ENCODE data around the gene SCAP. TPM values are rescaled to one million over a fixed set of nuclear protein-coding genes. Genes with fewer than 3 reads are reported as not detected.

The SCAP gene
- total and polyA plus RNA-seq, 2 of the 13 experiments (the other 11 are each of a cell fraction or from before 2014, with no cell fraction given): 40.4 to 53.3 TPM

DNA sequence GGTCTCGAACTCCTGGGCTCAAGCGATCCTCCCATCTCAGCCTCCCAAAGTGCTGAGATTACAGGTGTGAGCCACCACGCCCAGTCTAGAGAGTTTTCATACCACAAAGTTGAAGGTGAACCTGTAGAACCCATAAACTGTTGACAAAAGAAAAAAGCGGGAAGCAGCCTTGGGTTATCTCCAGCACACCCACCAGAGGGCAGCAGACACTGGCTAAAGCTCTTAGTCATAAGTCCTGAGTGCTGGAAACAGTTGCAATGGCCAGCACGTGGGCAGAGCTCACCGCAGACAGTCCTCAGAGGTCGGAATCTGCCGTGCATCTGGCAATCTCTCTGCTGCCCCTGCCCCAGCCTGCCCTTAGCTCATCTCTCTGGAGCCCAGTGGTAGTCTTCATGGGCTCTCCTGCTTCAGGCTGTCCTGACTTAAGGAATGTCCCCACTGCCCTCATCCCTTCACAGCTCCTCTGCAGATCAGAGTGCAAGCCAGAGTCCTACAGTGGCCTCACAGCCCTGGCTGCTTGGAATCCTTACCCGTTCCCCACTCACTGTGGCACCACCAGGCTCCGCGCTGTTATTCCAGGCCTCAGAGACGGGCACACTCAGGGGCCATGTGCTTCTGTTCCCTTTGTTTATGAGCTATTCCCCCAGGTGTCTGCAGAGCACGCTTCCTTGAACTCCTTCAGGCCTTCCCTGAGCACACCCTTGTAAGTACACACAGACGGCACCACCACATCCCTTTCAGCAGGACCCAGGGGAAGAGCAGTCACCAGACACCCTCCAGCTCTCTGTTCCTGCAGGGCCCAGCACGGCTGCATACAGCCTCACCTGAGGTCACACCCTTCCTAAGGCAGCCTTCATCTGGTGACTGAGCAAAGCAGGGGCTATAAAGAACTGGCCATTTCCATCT, 46.6 kb upstream of the SCAP start (continued):
- no peak for TF ChIP-seq GATAD1 (CRISPR knock-in tag; IDR thresholded peaks at IDR 0.05)
- peak; percentile 70; the same call in 1 of the 2 replicates for TF ChIP-seq ZSCAN31 (CRISPR knock-in tag; IDR thresholded peaks at IDR 0.05; ENCODE audit: low read depth)
- TF ChIP-seq, protein P1, sequence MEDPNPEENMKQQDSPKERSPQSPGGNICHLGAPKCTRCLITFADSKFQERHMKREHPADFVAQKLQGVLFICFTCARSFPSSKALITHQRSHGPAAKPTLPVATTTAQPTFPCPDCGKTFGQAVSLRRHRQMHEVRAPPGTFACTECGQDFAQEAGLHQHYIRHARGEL (CRISPR knock-in tag; IDR thresholded peaks at IDR 0.05): no peak
- no peak for TF ChIP-seq AHR (CRISPR knock-in tag; IDR thresholded peaks at IDR 0.05)
- TF ChIP-seq ZBTB1 (CRISPR knock-in tag; IDR thresholded peaks at IDR 0.05; ENCODE audit: borderline replicate concordance): no peak
- TF ChIP-seq REXO4 (CRISPR knock-in tag; IDR thresholded peaks at IDR 0.05; ENCODE audit: borderline replicate concordance): no peak
- no peak for TF ChIP-seq SRSF1 (optimal IDR thresholded peaks at IDR 0.05; ENCODE audit: low read depth, low read length)
- TF ChIP-seq, protein P2, sequence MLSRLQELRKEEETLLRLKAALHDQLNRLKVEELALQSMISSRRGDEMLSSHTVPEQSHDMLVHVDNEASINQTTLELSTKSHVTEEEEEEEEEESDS (CRISPR knock-in tag; IDR thresholded peaks at IDR 0.05; ENCODE audit: borderline replicate concordance): no peak
- TF ChIP-seq, protein P3, sequence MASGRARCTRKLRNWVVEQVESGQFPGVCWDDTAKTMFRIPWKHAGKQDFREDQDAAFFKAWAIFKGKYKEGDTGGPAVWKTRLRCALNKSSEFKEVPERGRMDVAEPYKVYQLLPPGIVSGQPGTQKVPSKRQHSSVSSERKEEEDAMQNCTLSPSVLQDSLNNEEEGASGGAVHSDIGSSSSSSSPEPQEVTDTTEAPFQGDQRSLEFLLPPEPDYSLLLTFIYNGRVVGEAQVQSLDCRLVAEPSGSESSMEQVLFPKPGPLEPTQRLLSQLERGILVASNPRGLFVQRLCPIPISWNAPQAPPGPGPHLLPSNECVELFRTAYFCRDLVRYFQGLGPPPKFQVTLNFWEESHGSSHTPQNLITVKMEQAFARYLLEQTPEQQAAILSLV (CRISPR knock-in tag; IDR thresholded peaks at IDR 0.05; ENCODE audit: borderline replicate concordance): peak; percentile 72; the same call in 1 of the 2 replicates
- no peak for TF ChIP-seq ZNF124 (CRISPR knock-in tag; IDR thresholded peaks at IDR 0.05)
- TF ChIP-seq SMAD9 (CRISPR knock-in tag; IDR thresholded peaks at IDR 0.05): 0 out of 2 replicates have a peak, but pooled peaks have one; percentile 73
- TF ChIP-seq TMF1 (CRISPR knock-in tag; IDR thresholded peaks at IDR 0.05; ENCODE audit: low read depth): no peak; the same call in 1 of the 2 replicates
- TF ChIP-seq CC2D1A (CRISPR knock-in tag; IDR thresholded peaks at IDR 0.05): no peak
- no peak for TF ChIP-seq EZH2 (conservative IDR thresholded peaks at IDR 0.05; ENCODE audit: low read depth, low read length)
- TF ChIP-seq TERF1 (CRISPR knock-in tag; IDR thresholded peaks at IDR 0.05): no peak
- TF ChIP-seq ZNF674 (CRISPR knock-in tag; IDR thresholded peaks at IDR 0.05; ENCODE audit: low read depth): no peak
- TF ChIP-seq, protein P4, sequence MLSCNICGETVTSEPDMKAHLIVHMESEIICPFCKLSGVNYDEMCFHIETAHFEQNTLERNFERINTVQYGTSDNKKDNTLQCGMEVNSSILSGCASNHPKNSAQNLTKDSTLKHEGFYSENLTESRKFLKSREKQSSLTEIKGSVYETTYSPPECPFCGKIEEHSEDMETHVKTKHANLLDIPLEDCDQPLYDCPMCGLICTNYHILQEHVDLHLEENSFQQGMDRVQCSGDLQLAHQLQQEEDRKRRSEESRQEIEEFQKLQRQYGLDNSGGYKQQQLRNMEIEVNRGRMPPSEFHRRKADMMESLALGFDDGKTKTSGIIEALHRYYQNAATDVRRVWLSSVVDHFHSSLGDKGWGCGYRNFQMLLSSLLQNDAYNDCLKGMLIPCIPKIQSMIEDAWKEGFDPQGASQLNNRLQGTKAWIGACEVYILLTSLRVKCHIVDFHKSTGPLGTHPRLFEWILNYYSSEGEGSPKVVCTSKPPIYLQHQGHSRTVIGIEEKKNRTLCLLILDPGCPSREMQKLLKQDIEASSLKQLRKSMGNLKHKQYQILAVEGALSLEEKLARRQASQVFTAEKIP (CRISPR knock-in tag; IDR thresholded peaks at IDR 0.05; ENCODE audit: borderline replicate concordance): no peak
- peak; percentile 37; the same call in 1 of the 2 replicates for TF ChIP-seq ZFY (CRISPR knock-in tag; IDR thresholded peaks at IDR 0.05)
- no peak for TF ChIP-seq HOMEZ (CRISPR knock-in tag; IDR thresholded peaks at IDR 0.05; ENCODE audit: low read depth)
- no peak for TF ChIP-seq ATF6 (CRISPR knock-in tag; conservative IDR thresholded peaks at IDR 0.05)
- no peak for TF ChIP-seq ZSCAN30 (CRISPR knock-in tag; IDR thresholded peaks at IDR 0.05)

Measured in HepG2 (cell line).